NCI-H2227 (cell line): Measurements from ENCODE around the gene MCF2L.

Experiments
- DNase-seq: peaks from one replicate; lab custom pipeline; 2025; ENCODE audit not compliant: unreplicated experiment; lab: John Stamatoyannopoulos, UW

MCF2L gene

GRCh38 chr13:112995395-112996191, 26.6 kb downstream of the MCF2L start:
- DNase-seq: no peak

GRCh38 chr13:112996671-112997091, 27.7 kb downstream of the MCF2L start:
- DNase-seq: no peak

GRCh38 chr13:112997188-112998130, 28.4 kb downstream of the MCF2L start:
- DNase-seq: no peak

GRCh38 chr13:112998521-112999280, 29.7 kb downstream of the MCF2L start:
- DNase-seq: no peak

GRCh38 chr13:112999414-113000177, 30.6 kb downstream of the MCF2L start:
- DNase-seq: no peak

- no peak for DNase-seq
These were observed 31.6 kb downstream of the MCF2L start for GRCh38 chr13:113000575-113000974.

GRCh38 chr13:113001241-113002140, 32.5 kb downstream of the MCF2L start:
- DNase-seq: peak; percentile 86

GRCh38 chr13:113002206-113002912, 33.3 kb downstream of the MCF2L start:
- DNase-seq: peak; percentile 76

- no peak for DNase-seq
These were observed 33.9 kb downstream of the MCF2L start for GRCh38 chr13:113002913-113003290.

GRCh38 chr13:113004126-113004525, 35.1 kb downstream of the MCF2L start:
- no peak for DNase-seq

GRCh38 chr13:113005076-113005865, 36.3 kb downstream of the MCF2L start:
- no peak for DNase-seq

GRCh38 chr13:113005997-113006396, 37.0 kb downstream of the MCF2L start:
- no peak for DNase-seq

GRCh38 chr13:113006660-113007059, 37.6 kb downstream of the MCF2L start:
- DNase-seq: no peak

- DNase-seq: no peak
These were observed 39.8 kb downstream of the MCF2L start for GRCh38 chr13:113008851-113009250.

- no peak for DNase-seq
These were observed 40.9 kb downstream of the MCF2L start for GRCh38 chr13:113009743-113010509.

GRCh38 chr13:113010510-113010865, 41.5 kb downstream of the MCF2L start:
- no peak for DNase-seq

GRCh38 chr13:113013303-113013702, 44.3 kb downstream of the MCF2L start:
- DNase-seq: no peak
